SK-N-SH (cell line): ENCODE measurements around the gene DISP2. TPM values are rescaled to one million over a fixed set of nuclear protein-coding genes. Genes with fewer than 3 reads are reported as not detected.

Experiments
- CTCF ChIA-PET: fragments of 300-600, 350-600 bp; formaldehyde crosslinking; extraction: SDS; loops from one replicate; lab custom pipeline; 2021; lab: Yijun Ruan, JAX
- POLR2A ChIA-PET: fragments of 350-600 bp; sonication (Branson Sonifier 250); formaldehyde crosslinking; extraction: SDS; loops from one replicate; lab custom pipeline; 2020; ENCODE audit warnings: antibody characterized with exemption, inconsistent platforms; lab: Yijun Ruan, JAX
- DNase-seq: peaks from one replicate; pipeline ENCODE4 v3.0.0; 2012
- H2AFZ ChIP-seq: fragments of 200-600 bp; sonication (generic); 2 replicates; pipeline ENCODE4 v1.8.1; 2016; ENCODE audit warnings: antibody characterized with exemption, mild to moderate bottlenecking, low read depth
- H3F3A ChIP-seq: fragments of 200-600 bp; sonication (generic); replicated peaks from 2 replicates; pipeline ENCODE3; 2016; ENCODE audit warnings: antibody characterized with exemption, mild to moderate bottlenecking; ENCODE audit not compliant: insufficient read depth
- H3K27ac ChIP-seq, 2 experiments: fragments of 200-500 bp in 1 of 2; fragments of 200-600 bp in 1 of 2; sonication (Bioruptor generic) in 1 of 2; sonication (generic), shearing (Covaris generic) in 1 of 2; 2 replicates each; pipeline versions ENCODE4 v1.5.1 to v1.6.1; 2014 to 2016; ENCODE audit warnings: low read depth in 2 of 2, inconsistent platforms in 1 of 2, low read length in 1 of 2, mild to moderate bottlenecking in 1 of 2, mixed read lengths in 1 of 2
- H3K27me3 ChIP-seq: fragments of 200-600 bp; sonication (generic), shearing (Covaris generic); 2 replicates; pipeline ENCODE4 v1.6.1; 2016; ENCODE audit warnings: mixed run types; ENCODE audit not compliant: insufficient read depth
- H3K36me3 ChIP-seq, 2 experiments: fragments of 200-500 bp in 1 of 2; fragments of 200-600 bp in 1 of 2; sonication (Bioruptor generic) in 1 of 2; sonication (generic) in 1 of 2; replicated peaks in 1 of 2; 2 replicates each; pipeline versions ENCODE3 to v1.5.1; 2014 to 2016; ENCODE audit warnings: low read length in 1 of 2, mild to moderate bottlenecking in 1 of 2; ENCODE audit not compliant: insufficient read depth in 2 of 2, control insufficient read depth in 1 of 2
- H3K4me1 ChIP-seq, 2 experiments: fragments of 200-500 bp in 1 of 2; fragments of 200-600 bp in 1 of 2; sonication (Bioruptor generic) in 1 of 2; sonication (generic), shearing (Covaris generic) in 1 of 2; 2 replicates each; pipeline versions ENCODE4 v1.5.1 to v1.6.1; 2014 to 2016; ENCODE audit warnings: low read depth in 1 of 2, low read length in 1 of 2, mixed run types in 1 of 2; ENCODE audit not compliant: insufficient read depth in 2 of 2, control insufficient read depth in 1 of 2
- H3K4me2 ChIP-seq: fragments of 200-600 bp; sonication (generic), shearing (Covaris generic); 2 replicates; pipeline ENCODE4 v1.6.1; 2017; ENCODE audit warnings: mixed run types
- H3K4me3 ChIP-seq, 2 experiments: fragments of 200-500 bp in 1 of 2; fragments of 200-600 bp in 1 of 2; sonication (Bioruptor generic) in 1 of 2; sonication (generic), shearing (Covaris generic) in 1 of 2; 2 replicates each; pipeline versions ENCODE4 v1.5.1 to v1.8.1; 2014 to 2016; ENCODE audit warnings: low read depth in 2 of 2, inconsistent platforms in 1 of 2, low read length in 1 of 2, mild to moderate bottlenecking in 1 of 2, mixed read lengths in 1 of 2, moderate library complexity in 1 of 2
- H3K79me2 ChIP-seq: fragments of 200-600 bp; sonication (generic); 2 replicates; pipeline ENCODE4 v1.8.1; 2017; ENCODE audit warnings: mild to moderate bottlenecking; ENCODE audit not compliant: insufficient read depth
- H3K9ac ChIP-seq: fragments of 200-600 bp; sonication (generic); 2 replicates; pipeline ENCODE4 v1.6.1; 2017; ENCODE audit warnings: mixed run types
- H3K9me2 ChIP-seq: fragments of 200-600 bp; sonication (generic); 2 replicates; pipeline ENCODE4 v1.6.1; 2017; ENCODE audit warnings: mixed run types
- H3K9me3 ChIP-seq: fragments of 200-600 bp; sonication (generic); 2 replicates; pipeline ENCODE4 v1.6.1; 2017; ENCODE audit warnings: mixed run types, mild to moderate bottlenecking, moderate library complexity
- H4K20me1 ChIP-seq: fragments of 200-600 bp; sonication (generic); 2 replicates; pipeline ENCODE4 v1.6.1; 2017; ENCODE audit warnings: mild to moderate bottlenecking, mixed run types; ENCODE audit not compliant: insufficient read depth
- ELF1 ChIP-seq: IDR thresholded peaks from 2 replicates; pipeline ENCODE4 v1.4.0; 2012
- FOSL2 ChIP-seq: IDR thresholded peaks from 2 replicates; pipeline ENCODE4 v1.4.0; 2012; ENCODE audit warnings: low read depth, mild to moderate bottlenecking, moderate library complexity, borderline replicate concordance
- FOXM1 ChIP-seq: IDR thresholded peaks from 2 replicates; pipeline ENCODE4 v1.4.0; 2012; ENCODE audit warnings: low read depth, mild to moderate bottlenecking
- GABPA ChIP-seq: IDR thresholded peaks from 2 replicates; pipeline ENCODE4 v1.4.0; 2012; ENCODE audit warnings: low read depth, mild to moderate bottlenecking
- GATA2 ChIP-seq: sonication (generic); formaldehyde crosslinking; IDR thresholded peaks from 2 replicates; pipeline ENCODE4 v1.5.0; 2020; ENCODE audit warnings: mild to moderate bottlenecking, missing genetic modification reagents
- IRF3 ChIP-seq: fragments of 150-350 bp; IDR thresholded peaks from 2 replicates; pipeline ENCODE4 v1.6.1; 2016; ENCODE audit warnings: mild to moderate bottlenecking, low read depth, low read length
- JUND ChIP-seq: IDR thresholded peaks from 2 replicates; pipeline ENCODE4 v1.4.0; 2012
- MEF2A ChIP-seq: IDR thresholded peaks from 2 replicates; pipeline ENCODE4 v1.4.0; 2012; ENCODE audit warnings: low read depth, borderline replicate concordance
- MXI1 ChIP-seq: IDR thresholded peaks from 2 replicates; pipeline ENCODE4 v1.6.1; 2012; ENCODE audit warnings: mild to moderate bottlenecking, low read depth, low read length, improper control_type of control experiment
- NFIC ChIP-seq: IDR thresholded peaks from 2 replicates; pipeline ENCODE4 v1.4.0; 2012; ENCODE audit warnings: borderline replicate concordance
- PBX3 ChIP-seq: IDR thresholded peaks from 2 replicates; pipeline ENCODE4; 2012
- RAD21 ChIP-seq: IDR thresholded peaks from 2 replicates; pipeline ENCODE4 v1.6.1; 2012; ENCODE audit warnings: mild to moderate bottlenecking, low read length
- RCOR1 ChIP-seq: fragments of 150-350 bp; IDR thresholded peaks from 2 replicates; pipeline ENCODE4 v1.6.1; 2017; ENCODE audit warnings: antibody characterized with exemption, low read length
- SIN3A ChIP-seq: IDR thresholded peaks from 2 replicates; pipeline ENCODE4 v1.6.1; 2012; ENCODE audit warnings: low read depth, mild to moderate bottlenecking, low read length, moderate library complexity, borderline replicate concordance
- SMC3 ChIP-seq: IDR thresholded peaks from 2 replicates; pipeline ENCODE4 v1.6.1; 2012; ENCODE audit warnings: low read depth, low read length, improper control_type of control experiment
- TAF1 ChIP-seq: IDR thresholded peaks from 2 replicates; pipeline ENCODE4 v1.6.1; 2012; ENCODE audit warnings: low read depth, mild to moderate bottlenecking, low read length, moderate library complexity, borderline replicate concordance
- TCF12 ChIP-seq: IDR thresholded peaks from 2 replicates; pipeline ENCODE4 v1.4.0; 2012
- TEAD4 ChIP-seq: IDR thresholded peaks from 2 replicates; pipeline ENCODE4 v1.4.0; 2012; ENCODE audit warnings: mild to moderate bottlenecking, borderline replicate concordance; ENCODE audit not compliant: insufficient read depth
- USF1 ChIP-seq: IDR thresholded peaks from 2 replicates; pipeline ENCODE4 v1.4.0; 2012; ENCODE audit warnings: low read depth, borderline replicate concordance
- YY1 ChIP-seq: IDR thresholded peaks from 2 replicates; pipeline ENCODE4 v1.4.0; 2012; ENCODE audit warnings: low read depth, mild to moderate bottlenecking
- WGBS: methylation state at CpG from one replicate; pipeline ENCODE4 v1.1.6; 2017; ENCODE audit warnings: low lambda C conversion rate; 5-methylcytosine and 5-hydroxymethylcytosine counted together
- polyA plus RNA-seq, 3 experiments: library from polyadenylated mRNA; depleted of rRNA; stranded (reverse); fragments of >200 nt; gene quantifications; 2 replicates each; pipeline ENCODE4 v1.2.3, GENCODE V29; 2012

The DISP2 gene
- polyA plus RNA-seq, 1 of the 3 experiments (the other 2 are of a cell fraction), result 0.12 TPM

DNA sequence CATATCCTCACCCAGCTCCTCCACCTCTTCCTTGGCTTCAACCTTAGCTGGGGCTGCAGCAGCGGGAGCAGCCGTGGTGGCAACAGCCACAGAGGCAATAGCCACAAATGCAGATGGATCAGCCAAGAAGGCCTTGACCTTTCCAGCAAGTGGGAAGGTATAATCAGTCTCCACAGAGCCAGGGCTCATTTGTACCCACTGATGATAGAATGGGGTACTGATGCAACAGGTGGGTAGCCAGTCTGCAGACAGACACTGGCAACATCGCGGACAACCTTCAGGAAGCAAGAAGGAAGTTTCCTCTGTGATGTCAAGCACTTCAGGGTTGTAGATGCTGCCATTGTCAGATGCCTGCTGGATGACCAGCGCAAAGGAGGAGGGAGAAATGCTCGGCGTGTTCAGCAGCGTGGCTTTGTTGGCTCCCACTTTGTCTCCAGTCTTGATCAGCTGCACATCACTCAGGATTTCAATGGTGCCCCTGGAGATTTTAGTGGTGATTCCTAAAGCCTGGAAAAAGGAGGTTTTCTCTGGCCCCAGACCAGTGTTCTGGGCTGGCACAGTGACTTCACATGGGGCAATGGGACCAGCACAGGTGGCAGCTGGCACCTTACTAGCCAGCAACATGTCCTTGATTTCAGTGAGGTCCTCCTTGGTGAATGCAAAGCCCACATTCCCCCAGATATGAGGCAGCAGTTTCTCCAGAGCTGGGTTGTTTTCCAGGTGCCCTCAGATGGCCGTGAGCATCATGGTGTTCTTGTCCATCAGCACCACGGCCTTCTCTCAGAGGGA lies 45.5 kb upstream of the DISP2 start:
- Histone ChIP-seq H2AFZ (no peak overlapping the region), H3K4me1 (peaks cover 7 to 17% of the 10 kb centered on the region in 2 experiments; a peak in 3 of 4 replicates), H3K36me3 (no peaks in the 10 kb centered on the region), H4K20me1 (no peaks in the 10 kb centered on the region), H3K27ac (no peak overlapping the region), H3K9me2 (no peaks in the 10 kb centered on the region), H3K4me3 (no peak overlapping the region), H3K79me2 (no peaks in the 10 kb centered on the region), H3K4me2 (no peak overlapping the region), H3F3A (peaks cover 7% of the 10 kb centered on the region), H3K9ac (no peak overlapping the region), H3K27me3 (no peaks in the 10 kb centered on the region), H3K9me3 (no peaks in the 10 kb centered on the region)
- CTCF ChIA-PET, result interaction anchor here (0.6 to 70.6 kb wide), 7 partner anchors 2 to 110 kb away, joined by 3 to 2194 read pairs (median 65); partner anchors contain the start of genes ANKRD63, CCDC9B, DISP2 and INAFM2
- no peak for DNase-seq
- WGBS, result 85% methylated on average over 8 of the region's 10 CpGs
- no peak for TF ChIP-seq GABPA
- no peak for TF ChIP-seq NFIC
- TF ChIP-seq MXI1, result no peak
- TF ChIP-seq RCOR1, result no peak
- no peak for TF ChIP-seq FOXM1
- TF ChIP-seq TEAD4, result no peak
- TF ChIP-seq RAD21, result no peak
- TF ChIP-seq TCF12, result no peak
- TF ChIP-seq TAF1, result no peak
- TF ChIP-seq ELF1, result no peak
- TF ChIP-seq JUND, result no peak
- TF ChIP-seq USF1, result no peak
- no peak for TF ChIP-seq SIN3A
- no peak for TF ChIP-seq FOSL2
- TF ChIP-seq SMC3, result no peak
- TF ChIP-seq MEF2A, result no peak
- TF ChIP-seq GATA2, result no peak
- no peak for TF ChIP-seq IRF3
- no peak for TF ChIP-seq YY1
- no peak for TF ChIP-seq PBX3
- POLR2A ChIA-PET, result interaction anchor here (0.6 kb wide), 1 partner anchor 84 kb away, joined by 5 read pairs; no protein-coding TSS in a partner anchor
